Right lobe of liver (tissue), 4 donors: ENCODE measurements around the gene SLC26A11.

Experiments used
- POLR2A ChIP-seq: fragments of 450-650 bp; IDR thresholded peaks from one replicate; pipeline ENCODE4 v1.6.1; 2017; ENCODE audit warnings: antibody characterized with exemption, mild to moderate bottlenecking
- TF ChIP-seq, protein P1 (sequence below), 4 donors: fragments of 200-600 bp in 3 of 4; fragments of 450-650 bp in 1 of 4; IDR thresholded peaks; one replicate each; pipeline versions ENCODE4 v1.5.1 to v1.8.0; 2016 to 2022; ENCODE audit warnings: antibody characterized with exemption in 4 of 4, mild to moderate bottlenecking in 2 of 4
- donor health status: DM: no; HTN: no; CAD: no.
- donor health status: DM: no; HTN: no; CAD: no.
- donor health status: DM: no; HTN: yes; CAD: no.

DNA sequence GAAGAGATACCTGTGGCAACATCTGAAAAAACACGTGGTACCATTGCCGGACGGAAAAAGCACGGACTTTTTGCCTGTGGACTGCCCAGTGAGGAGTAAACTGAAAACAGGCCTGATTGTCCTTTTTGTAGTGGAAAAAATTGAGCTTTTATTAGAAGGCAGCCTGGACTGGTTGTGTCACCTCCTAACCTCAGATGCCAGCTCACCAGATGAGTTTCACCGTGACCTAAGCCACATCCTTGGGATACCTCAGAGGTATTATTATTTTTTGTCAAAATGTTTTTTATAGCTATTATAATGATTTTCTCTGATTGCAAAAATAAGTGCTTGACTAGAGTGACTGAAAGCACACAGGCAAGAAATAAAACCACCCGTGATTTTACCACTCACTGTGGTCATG is 75.3 kb downstream of the SLC26A11 start:
- TF ChIP-seq POLR2A: no peak
- TF ChIP-seq, protein P1, sequence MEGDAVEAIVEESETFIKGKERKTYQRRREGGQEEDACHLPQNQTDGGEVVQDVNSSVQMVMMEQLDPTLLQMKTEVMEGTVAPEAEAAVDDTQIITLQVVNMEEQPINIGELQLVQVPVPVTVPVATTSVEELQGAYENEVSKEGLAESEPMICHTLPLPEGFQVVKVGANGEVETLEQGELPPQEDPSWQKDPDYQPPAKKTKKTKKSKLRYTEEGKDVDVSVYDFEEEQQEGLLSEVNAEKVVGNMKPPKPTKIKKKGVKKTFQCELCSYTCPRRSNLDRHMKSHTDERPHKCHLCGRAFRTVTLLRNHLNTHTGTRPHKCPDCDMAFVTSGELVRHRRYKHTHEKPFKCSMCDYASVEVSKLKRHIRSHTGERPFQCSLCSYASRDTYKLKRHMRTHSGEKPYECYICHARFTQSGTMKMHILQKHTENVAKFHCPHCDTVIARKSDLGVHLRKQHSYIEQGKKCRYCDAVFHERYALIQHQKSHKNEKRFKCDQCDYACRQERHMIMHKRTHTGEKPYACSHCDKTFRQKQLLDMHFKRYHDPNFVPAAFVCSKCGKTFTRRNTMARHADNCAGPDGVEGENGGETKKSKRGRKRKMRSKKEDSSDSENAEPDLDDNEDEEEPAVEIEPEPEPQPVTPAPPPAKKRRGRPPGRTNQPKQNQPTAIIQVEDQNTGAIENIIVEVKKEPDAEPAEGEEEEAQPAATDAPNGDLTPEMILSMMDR (IDR thresholded peaks at IDR 0.05): no peak
